Measurements from ENCODE around the gene MYO7A.

The MYO7A gene

DNA sequence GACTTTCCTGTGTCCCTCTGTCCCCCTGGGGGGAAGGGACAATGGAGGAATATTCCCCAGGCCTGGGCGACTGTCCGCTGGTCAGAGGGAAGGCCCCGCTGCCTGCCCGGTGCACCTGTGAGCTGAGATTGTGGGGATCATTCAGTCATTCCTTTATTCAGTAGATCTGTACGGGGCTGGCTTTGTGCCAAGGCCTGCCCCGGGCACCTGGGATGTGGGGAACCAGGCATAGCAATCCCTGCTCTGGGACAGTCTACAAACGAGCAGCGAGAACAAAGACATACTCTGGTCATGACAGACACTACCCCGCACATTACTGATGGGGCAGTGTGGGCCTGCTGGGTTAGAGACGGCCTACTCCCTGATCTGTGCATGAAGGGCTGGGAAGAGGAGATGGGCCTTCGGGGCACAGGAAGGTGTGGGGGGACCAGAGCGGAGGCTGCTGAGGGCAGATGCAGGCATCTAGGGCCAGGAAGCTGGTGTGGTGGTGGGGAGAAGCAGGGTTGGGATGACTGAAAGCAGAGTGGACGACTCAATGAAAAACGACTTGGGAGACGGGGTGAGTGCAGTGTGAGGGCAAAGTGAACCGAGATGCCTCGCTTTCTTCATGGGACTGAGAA is 1.8 kb upstream of the MYO7A start:
- in situ Hi-C loops (cut with MboI; ENCODE audit: low sequenced_read_pairs), result loop anchor here (5.0 kb wide), 1 partner anchor 56 kb away; no protein-coding TSS in a partner anchor

DNA sequence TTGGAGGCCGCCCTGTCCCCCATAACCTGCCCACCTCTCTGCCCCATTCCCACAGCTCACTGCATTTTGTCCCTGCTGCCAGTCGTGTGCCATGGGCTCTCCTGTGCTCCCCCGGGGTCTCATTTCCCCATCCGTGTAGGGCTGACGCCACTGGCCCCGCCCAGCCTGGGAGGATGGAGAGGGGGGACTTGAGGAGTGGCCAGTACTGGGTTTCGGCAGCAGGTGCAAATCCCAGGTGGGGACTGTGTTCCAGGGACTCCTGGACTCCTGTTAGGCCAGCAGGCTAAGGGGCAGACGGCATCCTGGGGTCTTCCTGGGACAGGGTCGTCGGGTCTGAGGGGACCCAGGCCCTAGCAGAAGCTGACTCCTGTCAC is 1.2 kb upstream of the MYO7A start:
- in situ Hi-C loops (cut with MboI; ENCODE audit: low sequenced_read_pairs), result loop anchor here (5.0 kb wide), 1 partner anchor 55 kb away; no protein-coding TSS in a partner anchor

DNA sequence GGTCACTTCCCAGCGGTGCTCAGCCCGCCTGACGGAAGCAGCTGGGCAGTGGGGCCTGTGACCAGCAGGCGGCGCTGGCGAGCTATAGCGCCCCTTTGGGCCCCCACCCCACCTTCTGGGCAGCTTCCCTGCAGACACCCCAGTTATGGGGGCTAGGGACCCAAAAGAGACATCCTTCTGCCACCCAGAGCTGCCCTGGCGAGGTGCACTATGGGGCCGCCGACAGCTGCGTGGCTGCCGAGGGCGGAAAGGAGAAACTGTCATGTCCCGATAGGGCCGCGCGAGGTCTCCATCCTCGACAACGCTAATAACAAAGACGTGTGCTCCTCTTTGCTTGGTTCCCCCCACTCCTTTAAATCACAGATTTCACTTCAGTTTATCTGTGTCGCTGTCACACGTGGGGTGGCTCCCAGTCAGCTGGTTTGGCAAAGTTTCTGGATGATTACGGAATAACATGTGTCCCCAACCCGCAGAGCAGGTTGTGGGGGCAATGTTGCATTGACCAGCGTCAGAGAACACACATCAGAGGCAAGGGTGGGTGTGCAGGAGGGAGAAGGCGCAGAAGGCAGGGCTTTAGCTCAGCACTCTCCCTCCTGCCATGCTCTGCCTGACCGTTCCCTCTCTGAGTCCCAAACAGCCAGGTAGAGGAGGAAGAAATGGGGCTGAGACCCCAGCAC is 673 bp upstream of the MYO7A start:
- in situ Hi-C loops (cut with MboI; ENCODE audit: low sequenced_read_pairs), result loop anchor here (5.0 kb wide), 1 partner anchor 55 kb away; no protein-coding TSS in a partner anchor

- in situ Hi-C loops (cut with MboI; ENCODE audit: low sequenced_read_pairs), result loop anchor here (5.0 kb wide), 1 partner anchor 53 kb away; no protein-coding TSS in a partner anchor
Observed at GRCh38 chr11:77129069-77129841, 1.2 kb downstream of the MYO7A start.

GRCh38 chr11:77129842-77130756 is 2.1 kb downstream of the MYO7A start:
- in situ Hi-C loops (cut with MboI; ENCODE audit: low sequenced_read_pairs), result loop anchor here (5.0 kb wide), 1 partner anchor 52 kb away; no protein-coding TSS in a partner anchor

DNA sequence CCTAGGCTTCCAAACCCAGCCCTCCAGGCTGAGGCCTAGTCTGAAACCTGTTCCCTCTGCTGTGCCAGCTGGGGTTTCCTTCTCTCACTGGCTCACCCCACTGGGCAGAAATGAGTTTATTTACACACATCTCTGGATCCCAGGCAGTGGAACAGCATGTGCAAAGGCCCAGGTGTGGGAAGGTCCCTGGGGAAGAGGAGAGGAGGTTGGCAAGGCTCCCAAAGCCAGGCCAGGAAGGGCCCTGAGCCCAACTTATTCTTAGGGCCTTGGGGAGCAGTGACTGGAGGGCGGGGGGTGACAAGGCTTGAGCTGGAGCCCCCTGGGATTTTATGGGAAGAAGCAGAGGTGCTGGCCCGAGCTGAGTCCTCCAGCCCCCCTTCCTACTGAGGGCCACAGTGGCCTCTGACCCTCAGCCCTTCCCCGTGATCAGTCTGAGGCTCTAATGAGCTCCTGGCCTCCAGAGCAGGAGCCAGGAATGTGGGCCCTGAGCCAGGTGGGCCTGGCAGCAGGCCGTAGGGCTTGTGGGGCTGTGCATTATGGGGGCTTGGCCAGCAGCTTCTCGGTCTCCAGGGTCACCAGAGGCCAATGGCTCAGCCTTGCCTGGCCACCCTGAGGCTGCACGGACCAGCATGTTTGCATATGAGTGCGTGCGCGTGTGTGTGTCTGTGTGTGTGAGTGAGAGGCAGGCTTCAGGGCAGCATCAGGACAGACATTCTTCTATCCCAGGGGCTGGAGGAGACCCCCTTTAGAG is 2.9 kb downstream of the MYO7A start:
- in situ Hi-C loops (cut with MboI; ENCODE audit: low sequenced_read_pairs), result no loop called here

DNA sequence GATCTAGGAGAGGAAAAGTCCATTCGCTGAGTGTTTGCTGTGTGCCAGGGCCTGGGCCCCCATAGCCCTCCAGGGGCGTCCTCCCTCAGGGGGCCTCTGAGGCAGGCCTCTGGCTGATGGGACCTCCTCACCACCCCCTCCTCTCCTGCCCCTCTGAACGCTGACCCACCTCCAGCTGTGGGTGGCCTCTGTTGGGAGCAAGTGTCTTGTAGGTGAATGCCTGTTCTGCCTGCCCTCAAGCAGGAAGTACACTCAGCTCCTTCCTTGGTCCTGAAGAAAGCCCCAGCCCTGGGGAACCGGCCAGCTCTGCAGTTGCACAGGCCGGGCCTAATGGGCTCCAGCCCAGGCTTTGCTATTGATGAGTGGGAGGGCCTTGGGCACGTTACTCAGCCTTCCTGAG is 3.5 kb downstream of the MYO7A start:
- in situ Hi-C loops (cut with MboI; ENCODE audit: low sequenced_read_pairs), result no loop called here

DNA sequence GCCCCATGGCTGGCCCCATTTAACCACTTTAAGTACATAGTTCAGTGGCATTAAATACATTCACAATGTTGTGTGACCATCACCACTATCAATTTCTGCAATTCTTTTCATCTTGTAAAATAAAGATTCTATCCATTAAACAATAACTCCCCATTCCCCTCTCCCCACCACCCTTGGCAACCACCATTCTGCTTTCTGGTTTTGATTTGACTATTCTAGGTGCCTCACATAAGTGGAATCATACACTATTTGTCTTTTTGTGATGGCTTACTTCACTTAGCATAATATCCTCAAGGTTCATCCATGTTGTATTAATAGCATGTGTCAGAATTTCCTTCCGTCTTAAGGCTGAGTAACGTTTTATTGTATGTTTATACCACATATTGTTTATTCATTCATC is 7.0 kb downstream of the MYO7A start:
- in situ Hi-C loops (cut with MboI; ENCODE audit: low sequenced_read_pairs), result no loop called here

DNA sequence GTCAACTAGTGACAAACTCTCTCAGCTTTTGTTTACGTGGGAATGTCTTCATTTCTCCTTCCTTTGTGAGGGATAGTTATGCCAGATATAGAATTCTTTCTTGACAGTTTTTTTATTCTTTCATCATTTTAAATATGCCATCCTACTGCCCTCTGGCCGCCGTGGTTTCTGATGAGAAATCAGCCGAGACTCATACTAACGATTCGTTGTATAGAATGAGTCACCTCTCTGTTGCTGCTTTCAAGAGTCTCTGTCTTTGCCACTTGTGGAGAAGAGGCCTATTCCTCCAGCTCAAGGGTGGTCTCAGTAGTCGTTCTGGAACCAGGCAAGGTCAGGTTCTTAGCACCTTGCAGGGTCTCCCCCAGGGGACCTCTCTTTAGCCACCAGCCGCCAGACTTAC is 8.0 kb downstream of the MYO7A start:
- in situ Hi-C loops (cut with MboI; ENCODE audit: low sequenced_read_pairs), result no loop called here

DNA sequence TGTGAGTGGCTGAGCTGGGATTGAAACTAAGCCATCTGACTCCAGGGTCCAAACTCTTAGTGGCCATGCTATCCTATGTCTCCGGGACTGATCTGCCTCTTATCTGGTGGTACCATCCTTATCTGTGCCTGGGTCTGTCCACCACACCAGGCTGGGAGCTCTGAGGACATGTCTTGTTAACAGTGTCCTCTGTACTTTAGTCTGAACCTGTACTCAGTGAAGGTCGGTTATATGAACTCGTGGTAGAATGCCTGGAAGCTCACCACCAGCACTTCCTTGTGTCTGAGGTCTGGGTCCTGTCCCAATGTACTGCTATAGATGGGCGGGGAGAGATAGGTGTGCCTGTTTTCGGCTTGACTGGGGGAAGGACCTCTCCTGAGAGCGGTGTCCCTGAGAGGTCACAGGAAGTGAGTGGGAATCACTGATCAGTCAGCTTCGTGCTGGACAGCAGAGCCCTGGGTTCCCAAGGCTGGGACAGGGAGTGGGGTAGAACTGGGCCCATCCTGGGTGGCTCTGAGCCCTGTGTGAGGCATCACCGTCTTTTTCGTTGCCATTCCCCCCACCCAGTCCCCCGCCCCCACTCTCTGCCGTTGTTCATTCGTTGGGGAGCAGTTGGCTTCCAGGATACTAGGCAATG is 8.9 kb downstream of the MYO7A start:
- in situ Hi-C loops (cut with MboI; ENCODE audit: low sequenced_read_pairs), result no loop called here

GRCh38 chr11:77137421-77137820 is 9.4 kb downstream of the MYO7A start:
- in situ Hi-C loops (cut with MboI; ENCODE audit: low sequenced_read_pairs), result no loop called here

DNA sequence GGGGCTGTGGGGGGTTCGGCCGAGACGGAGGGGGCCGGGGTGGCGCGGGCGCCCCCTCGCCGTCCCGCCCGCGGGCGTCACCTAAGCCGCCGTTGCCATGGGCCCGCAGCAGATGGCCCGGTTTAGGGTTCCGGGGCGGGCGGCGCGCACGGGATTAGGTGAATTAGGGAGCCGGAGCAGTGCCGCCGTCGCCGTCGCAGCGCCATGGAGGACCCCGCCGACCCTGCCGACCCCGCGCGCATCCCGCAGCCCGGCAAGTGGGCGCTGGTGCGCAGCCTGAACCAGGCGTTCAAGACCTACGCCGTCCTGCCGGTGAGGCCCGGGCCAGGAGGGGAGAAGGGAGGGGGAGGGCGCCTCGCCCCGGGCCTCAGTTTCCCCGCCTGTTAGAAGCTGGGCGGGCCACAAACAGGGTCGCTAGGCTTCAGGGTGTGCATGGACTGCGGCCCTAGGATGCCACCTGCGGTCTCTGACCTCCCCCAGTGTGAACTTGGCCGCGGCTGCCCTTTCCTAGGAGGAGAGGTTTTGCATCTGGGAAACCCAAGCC is 10.1 kb downstream of the MYO7A start:
- in situ Hi-C loops (cut with MboI; ENCODE audit: low sequenced_read_pairs), result no loop called here

DNA sequence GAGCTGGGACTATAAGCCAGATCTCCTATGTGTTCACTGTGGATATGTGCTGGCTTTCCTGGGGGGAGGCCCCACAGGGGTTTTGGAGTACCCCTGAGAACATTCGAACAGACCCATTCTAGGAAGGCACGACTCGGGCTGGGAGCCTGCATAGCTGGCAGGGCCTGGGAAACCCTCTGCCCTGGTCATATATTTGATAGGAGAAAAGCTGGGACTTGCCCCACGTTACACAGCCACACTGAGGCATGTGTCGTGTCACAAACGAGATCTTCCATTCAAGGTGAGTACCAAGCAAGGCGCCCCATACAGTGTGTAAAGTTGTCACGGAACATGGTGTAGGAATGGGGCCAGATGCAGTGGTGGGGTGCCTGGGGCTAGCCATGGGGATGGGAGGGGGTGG is 11.2 kb downstream of the MYO7A start:
- in situ Hi-C loops (cut with MboI; ENCODE audit: low sequenced_read_pairs), result no loop called here

- in situ Hi-C loops (cut with MboI; ENCODE audit: low sequenced_read_pairs), result no loop called here
Observed at GRCh38 chr11:77140231-77140851, 12.3 kb downstream of the MYO7A start.

- in situ Hi-C loops (cut with MboI; ENCODE audit: low sequenced_read_pairs), result no loop called here
Observed at GRCh38 chr11:77141034-77141433, 13.0 kb downstream of the MYO7A start.

- in situ Hi-C loops (cut with MboI; ENCODE audit: low sequenced_read_pairs), result no loop called here
Observed at GRCh38 chr11:77141475-77141874, 13.4 kb downstream of the MYO7A start.

- in situ Hi-C loops (cut with MboI; ENCODE audit: low sequenced_read_pairs), result no loop called here
Observed at GRCh38 chr11:77142091-77142975, 14.3 kb downstream of the MYO7A start.
